Left hindlimb (tissue), 1 donor: ENCODE measurements around the gene SPIRE1.
"Not testable (repeated sequence)": the region's sequence is repeated elsewhere in the genome, so short reads cannot be mapped to it uniquely, and the experiment has no call there.

Experiments used
- DNase-seq: peaks from one replicate; pipeline ENCODE4 v3.0.0-alpha.2; 2018

SPIRE1 gene

GRCh38 chr18:12598181-12598930 is 59.6 kb downstream of the SPIRE1 start:
- DNase-seq = no peak

DNA sequence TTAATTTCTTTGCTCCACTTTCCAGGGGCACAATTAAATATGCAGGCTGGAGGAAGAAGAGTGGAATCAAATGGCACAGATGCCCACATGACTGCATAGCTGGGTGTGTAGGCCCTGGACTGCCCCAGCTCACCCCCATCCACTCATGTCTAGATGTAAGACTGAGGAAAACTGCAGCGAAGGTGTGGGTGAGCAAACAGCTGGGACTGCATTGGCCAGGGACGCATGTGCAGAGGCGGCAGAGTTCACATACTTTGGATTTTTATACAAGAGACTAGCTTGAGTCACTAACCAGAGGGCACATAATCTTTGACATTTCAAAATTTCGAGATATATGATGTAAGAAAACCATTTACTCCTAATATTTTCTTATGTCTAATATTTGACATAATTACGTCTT is 60.1 kb downstream of the SPIRE1 start:
- DNase-seq = peak; percentile 34

DNA sequence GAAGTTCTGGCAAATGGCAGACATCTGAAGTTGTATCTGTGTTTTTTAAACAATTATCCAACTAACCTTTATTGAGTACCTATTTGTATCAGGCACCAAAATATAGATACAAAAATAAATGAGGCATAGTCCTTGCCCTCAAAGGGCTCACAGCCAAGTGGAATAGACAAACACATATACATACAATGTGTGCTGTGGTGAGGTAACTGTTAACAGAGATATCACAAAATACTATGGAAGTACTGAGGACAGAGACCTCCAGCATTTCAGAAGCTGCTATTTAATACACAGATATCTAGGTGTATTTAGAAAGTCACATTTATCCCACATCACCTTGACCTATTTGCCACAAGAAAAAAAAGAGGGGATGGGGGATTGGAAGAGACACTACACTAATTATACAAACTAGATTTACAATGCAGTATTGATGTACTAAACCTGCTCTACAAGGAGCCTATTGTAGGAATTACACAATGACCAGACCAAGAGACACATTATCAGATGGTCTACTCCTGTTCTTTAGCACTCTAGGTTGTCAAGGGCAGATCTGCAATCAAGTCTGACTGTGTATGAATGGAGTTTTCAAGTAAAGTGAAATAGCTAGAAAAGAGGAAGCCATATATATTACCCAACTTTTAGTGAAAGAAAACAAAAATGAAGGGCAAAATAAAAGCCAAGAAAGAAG is 62.2 kb downstream of the SPIRE1 start:
- no peak for DNase-seq

DNA sequence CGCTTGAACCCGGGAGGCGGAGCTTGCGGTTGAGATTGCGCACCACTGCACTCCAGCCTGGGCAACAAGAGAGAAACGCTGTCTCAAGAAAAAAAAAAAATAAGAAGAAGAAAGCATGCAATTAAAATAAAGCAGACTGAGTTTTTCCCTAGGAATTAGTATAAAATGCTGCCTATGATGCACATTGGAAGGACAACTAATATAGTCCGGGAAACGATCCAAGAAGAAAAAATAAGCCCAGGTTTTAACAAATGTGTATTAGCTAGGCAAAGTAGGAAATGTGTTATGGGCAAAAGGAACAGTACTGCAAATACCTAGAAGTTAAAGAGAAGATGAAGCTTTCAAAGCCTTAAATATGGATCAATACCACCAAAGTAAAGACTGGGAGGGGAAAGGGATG is 64.0 kb downstream of the SPIRE1 start:
- DNase-seq = no peak

DNA sequence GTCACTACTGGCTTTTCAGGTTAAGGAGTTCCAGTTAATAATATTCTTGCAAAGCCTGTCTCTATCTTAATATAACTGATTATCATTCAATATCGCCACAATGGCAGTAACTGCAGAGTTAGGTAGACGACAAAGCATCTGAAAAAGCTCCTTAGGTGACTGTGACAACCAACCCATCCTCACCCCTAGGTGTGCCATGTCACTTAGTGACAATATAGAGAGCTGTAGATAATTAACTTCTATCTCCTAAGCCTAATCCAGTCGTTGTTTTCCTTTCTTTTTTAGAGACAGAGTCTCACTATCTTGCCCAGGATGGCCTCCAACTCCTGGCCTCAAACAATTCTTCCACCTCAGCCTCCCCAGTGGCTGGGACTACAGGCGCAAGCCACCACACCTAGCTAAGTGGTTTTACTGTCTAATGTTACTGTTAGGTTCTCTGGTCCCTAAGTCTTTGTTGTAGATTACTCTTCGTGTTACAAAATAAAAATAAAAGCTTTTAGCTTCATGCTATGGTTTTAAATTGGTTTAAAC is 65.2 kb downstream of the SPIRE1 start:
- DNase-seq = no peak

DNA sequence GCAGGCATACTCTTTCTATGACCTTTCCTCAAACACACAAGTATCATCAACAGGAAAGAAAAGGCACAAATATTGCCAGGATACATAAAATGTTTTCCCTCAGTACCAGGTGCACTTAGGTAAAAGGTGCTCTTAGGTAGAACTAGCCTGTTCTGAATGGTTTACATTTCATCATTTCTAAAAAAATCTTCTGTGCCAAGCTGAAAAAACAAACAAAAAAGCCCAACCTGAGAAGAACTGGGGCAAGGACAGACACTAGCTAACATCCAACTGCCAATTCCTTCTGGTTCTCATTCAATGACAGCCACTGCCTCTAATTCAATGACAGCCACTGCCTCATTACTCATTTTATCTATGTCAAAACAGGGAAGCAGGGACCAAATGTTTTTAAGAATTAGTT is 68.5 kb downstream of the SPIRE1 start:
- no peak for DNase-seq

DNA sequence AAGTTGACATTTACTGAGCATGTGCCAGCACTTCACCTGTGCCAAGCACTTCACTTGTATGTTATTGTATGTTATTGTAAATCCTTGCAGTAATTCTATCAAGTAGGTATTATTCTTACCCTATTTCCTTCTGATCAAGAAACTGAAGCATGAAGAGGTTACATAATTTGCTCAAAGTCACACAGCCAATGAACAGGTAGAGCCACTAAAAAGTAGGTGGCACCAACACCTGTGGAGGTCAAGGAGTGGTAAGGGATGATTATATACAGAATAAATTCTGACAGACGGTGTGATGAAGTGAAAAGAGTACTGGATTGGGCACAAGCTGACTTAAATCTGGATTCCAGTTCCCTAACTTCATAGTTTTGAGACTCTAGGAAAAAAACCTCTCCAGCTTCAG is 71.0 kb downstream of the SPIRE1 start:
- DNase-seq = no peak

DNA sequence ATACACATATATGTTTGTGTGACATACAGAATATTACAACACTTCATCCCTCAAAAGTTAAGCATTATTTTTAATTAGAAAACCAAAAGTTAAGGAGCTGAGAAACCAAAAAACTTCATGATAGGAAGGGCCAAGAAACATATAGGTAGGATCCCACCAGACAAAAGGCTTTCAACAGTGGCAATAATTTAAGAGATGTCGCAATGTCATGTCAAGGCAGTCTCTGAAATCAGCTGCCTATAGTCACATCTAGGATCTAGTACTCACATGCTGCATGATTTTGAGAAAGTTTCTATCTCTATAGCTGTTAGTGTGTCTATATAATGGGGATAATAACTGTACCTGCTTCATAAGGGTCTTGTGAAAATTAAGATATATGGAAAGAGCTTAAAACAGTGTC is 72.7 kb downstream of the SPIRE1 start:
- DNase-seq = no peak

DNA sequence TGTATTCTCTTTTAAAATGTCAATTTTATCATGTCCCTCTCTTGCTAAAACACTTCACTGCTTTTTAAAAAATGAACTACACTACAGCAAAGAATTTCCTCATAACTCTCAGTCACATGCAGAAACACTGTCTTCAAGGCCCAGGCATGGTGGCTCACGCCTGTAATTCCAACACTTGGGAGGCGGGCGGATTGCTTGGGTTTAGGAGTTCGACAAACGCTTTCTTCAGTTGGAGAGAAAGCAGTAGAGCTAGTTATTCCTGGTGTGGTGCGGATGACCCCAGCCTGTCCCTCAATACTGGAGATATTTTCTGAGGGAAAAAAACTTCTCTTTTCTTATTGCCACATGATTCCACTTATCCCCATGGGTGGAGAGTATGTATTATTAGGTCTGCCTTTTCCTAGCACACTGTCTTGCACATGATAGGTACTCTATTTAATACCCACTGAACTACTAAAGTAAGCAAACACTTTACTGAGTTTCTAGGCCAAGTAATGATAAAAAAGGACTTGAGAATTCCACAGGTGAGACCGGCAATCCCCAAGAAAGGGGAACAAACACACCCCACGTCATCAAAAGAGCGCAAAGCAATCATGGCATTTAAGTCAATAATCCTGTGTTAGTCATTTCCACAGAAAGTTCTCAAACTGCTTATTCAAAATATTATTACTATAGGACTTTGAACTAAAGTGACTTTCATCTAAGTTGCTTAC is 77.1 kb downstream of the SPIRE1 start:
- no peak for DNase-seq

- no peak for DNase-seq
These were observed 78.1 kb downstream of the SPIRE1 start for GRCh38 chr18:12579775-12580174.

GRCh38 chr18:12577848-12578247 is 80.1 kb downstream of the SPIRE1 start:
- no peak for DNase-seq

DNA sequence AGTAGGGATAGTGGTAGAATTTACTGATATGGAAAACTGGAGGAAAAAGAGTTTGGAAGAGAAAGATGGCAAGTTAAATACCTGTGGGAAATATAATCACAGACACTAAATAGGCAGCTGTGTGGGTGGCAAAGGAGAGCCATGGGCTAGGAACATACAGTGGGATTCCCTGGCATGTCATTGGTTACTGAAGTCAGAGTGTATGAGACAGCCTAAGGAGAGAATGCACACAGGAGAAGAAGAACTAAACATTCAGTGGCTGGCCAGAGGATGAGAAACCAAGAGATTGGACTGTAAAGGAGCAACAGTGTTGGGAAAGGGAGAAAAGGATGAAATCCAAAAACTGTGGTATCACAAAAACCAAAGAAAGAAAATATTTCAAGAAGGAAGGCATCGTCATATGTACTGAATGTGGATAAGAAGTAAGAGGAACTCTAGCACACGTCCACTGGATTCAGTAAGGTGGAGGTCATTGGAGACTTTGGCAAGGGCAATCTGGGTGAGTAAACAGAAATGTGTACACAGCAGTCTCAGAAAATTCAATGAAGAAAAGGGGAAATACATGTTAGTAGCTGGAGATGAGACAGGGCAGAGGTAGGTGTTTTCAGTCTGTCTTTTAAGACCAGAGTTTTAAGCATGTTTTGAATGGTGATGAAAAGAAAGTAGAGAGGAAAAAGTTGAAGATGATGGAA is 83.3 kb downstream of the SPIRE1 start:
- DNase-seq = no peak

- no peak for DNase-seq
These were observed 86.3 kb downstream of the SPIRE1 start for GRCh38 chr18:12571630-12572029.

- no peak for DNase-seq
These were observed 88.1 kb downstream of the SPIRE1 start for GRCh38 chr18:12569791-12570190.

- DNase-seq = no peak
These were observed 90.1 kb downstream of the SPIRE1 start for GRCh38 chr18:12567849-12568248.

DNA sequence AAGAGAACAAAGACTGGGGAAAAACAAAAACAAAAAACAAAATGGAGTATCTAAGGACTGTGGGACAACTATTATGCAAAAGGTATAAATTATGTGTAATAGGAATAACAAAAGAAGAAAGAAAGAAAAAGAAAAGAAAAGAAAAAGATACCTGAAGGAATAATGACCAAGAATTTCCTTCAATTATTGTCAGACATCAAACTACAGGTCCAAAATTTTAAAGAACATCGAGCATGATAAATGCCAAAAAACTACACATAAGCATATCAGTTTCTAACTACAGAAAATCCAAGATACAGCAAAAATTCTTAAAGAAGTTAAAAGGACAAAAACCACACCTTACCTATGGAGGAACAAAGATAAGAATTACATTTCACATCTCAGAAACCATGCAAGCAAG is 93.0 kb downstream of the SPIRE1 start:
- no peak for DNase-seq

DNA sequence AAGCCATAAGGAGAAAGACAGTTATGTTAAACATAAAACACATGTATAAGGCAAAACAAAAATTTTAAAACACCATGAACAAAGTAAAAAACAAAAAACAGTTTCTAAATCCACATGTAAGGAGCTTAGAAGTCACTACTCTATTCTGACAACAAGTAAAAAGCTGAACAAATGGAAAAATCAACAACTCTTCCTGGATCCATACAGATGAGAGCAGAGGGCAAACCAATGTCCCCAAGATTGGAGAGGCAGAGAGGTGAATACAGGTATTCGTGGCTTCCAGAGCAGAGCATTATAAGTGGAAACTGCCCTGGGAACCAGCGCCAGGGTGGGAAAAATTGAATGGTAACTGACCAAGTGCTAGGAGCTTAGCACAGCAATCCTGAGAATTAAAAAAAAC is 93.5 kb downstream of the SPIRE1 start:
- DNase-seq = no peak

- not testable (repeated sequence) for DNase-seq
These were observed 97.3 kb downstream of the SPIRE1 start for GRCh38 chr18:12560600-12560999.

- no peak for DNase-seq
These were observed 98.6 kb downstream of the SPIRE1 start for GRCh38 chr18:12559319-12559718.

- DNase-seq = no peak
These were observed 100.7 kb downstream of the SPIRE1 start for GRCh38 chr18:12556946-12557806.

- no peak for DNase-seq
These were observed 103.0 kb downstream of the SPIRE1 start for GRCh38 chr18:12554796-12555388.

- DNase-seq = no peak
These were observed 105.0 kb downstream of the SPIRE1 start for GRCh38 chr18:12552879-12553242.
